Endothelial cell of umbilical vein (primary cell): ENCODE results near the gene SCN9A. TPM values are rescaled to one million over a fixed set of nuclear protein-coding genes. Genes with fewer than 3 reads are reported as not detected.

Experiments
- BruUV-seq: library from RNA; stranded (reverse); fragments of 400-500 nt; replicated peaks from 2 replicates; lab custom pipeline; 2021; lab: Mats Ljungman, UMichigan
- CTCF ChIA-PET: fragments of 300-600, 350-600 bp; sonication (Branson Sonifier 250); formaldehyde crosslinking; loops from one replicate; lab custom pipeline; 2021; ENCODE audit warnings: antibody characterized with exemption, inconsistent platforms; lab: Charles Lee
- POLR2A ChIA-PET: fragments of 300-600, 350-600 bp; sonication (Branson Sonifier 250); formaldehyde crosslinking; loops from one replicate; lab custom pipeline; 2021; ENCODE audit warnings: antibody characterized with exemption, inconsistent platforms; lab: Charles Lee
- DNase-seq: peaks from one replicate; pipeline ENCODE4 v3.0.0-alpha.2; 2011; ENCODE audit warnings: low read depth, low spot score
- FAIRE-seq: peaks from 2 replicates; lab custom pipeline; 2011; peaks lifted over from hg19 to GRCh38; lab: Jason Lieb, UNC
- H2AFZ ChIP-seq: 2 replicates; pipeline ENCODE4 v1.6.0; 2012; ENCODE audit warnings: low read depth, low read length, control low read depth, inconsistent platforms
- H3K27ac ChIP-seq: 2 replicates; pipeline ENCODE4 v1.5.1; 2011; ENCODE audit warnings: low read depth, mild to moderate bottlenecking, control low read depth, low read length, moderate library complexity; ENCODE audit not compliant: insufficient read depth
- H3K27me3 ChIP-seq, 2 experiments: 2 replicates each; pipeline versions ENCODE4 v1.6.0 to v1.6.1; 2011; ENCODE audit warnings: low read length in 2 of 2, mixed read lengths in 1 of 2; ENCODE audit not compliant: control insufficient read depth in 2 of 2, insufficient read depth in 2 of 2
- H3K36me3 ChIP-seq, 2 experiments: 2 replicates in 1 of 2; 3 replicates in 1 of 2; pipeline ENCODE4 v1.5.1; 2011; ENCODE audit warnings: low read length in 2 of 2, mild to moderate bottlenecking in 1 of 2, moderate library complexity in 1 of 2; ENCODE audit not compliant: control insufficient read depth in 2 of 2, insufficient read depth in 2 of 2; ENCODE audit errors: extremely low read depth in 1 of 2
- H3K4me1 ChIP-seq: 3 replicates; pipeline ENCODE4 v1.5.1; 2011; ENCODE audit warnings: mild to moderate bottlenecking, low read length; ENCODE audit not compliant: control insufficient read depth, insufficient read depth; ENCODE audit errors: extremely low read depth
- H3K4me2 ChIP-seq: 2 replicates; pipeline ENCODE4 v1.6.1; 2011; ENCODE audit warnings: low read length, control low read depth, mixed read lengths; ENCODE audit not compliant: insufficient read depth
- H3K4me3 ChIP-seq, 3 experiments: fragments of 200-600 bp in 1 of 3; sonication (generic), shearing (Covaris generic) in 1 of 3; replicated peaks in 1 of 3; 2 replicates each; pipeline ENCODE4 v1.5.1; 2011 to 2016; ENCODE audit warnings: control low read depth in 3 of 3, low read length in 3 of 3, mild to moderate bottlenecking in 2 of 3, inconsistent platforms in 1 of 3, low read depth in 1 of 3, moderate library complexity in 1 of 3; ENCODE audit not compliant: insufficient read depth in 1 of 3
- H3K79me2 ChIP-seq: 2 replicates; pipeline ENCODE4 v1.6.0; 2012; ENCODE audit warnings: low read length, inconsistent platforms; ENCODE audit not compliant: control insufficient read depth, insufficient read depth
- H3K9ac ChIP-seq: replicated peaks from 2 replicates; pipeline ENCODE3; 2011; ENCODE audit warnings: low read length, control low read depth; ENCODE audit not compliant: insufficient read depth; ENCODE audit errors: extremely low read depth
- H3K9me1 ChIP-seq: replicated peaks from 3 replicates; pipeline ENCODE4 v1.6.0; 2011; ENCODE audit warnings: mild to moderate bottlenecking, low read length; ENCODE audit not compliant: control insufficient read depth, insufficient read depth; ENCODE audit errors: extremely low read depth
- H3K9me3 ChIP-seq: replicated peaks from 2 replicates; pipeline ENCODE4 v1.5.1; 2012; ENCODE audit warnings: low read length, inconsistent platforms; ENCODE audit not compliant: control insufficient read depth, insufficient read depth
- H4K20me1 ChIP-seq: replicated peaks from 2 replicates; pipeline ENCODE3; 2011; ENCODE audit warnings: mild to moderate bottlenecking, low read length; ENCODE audit not compliant: control insufficient read depth, insufficient read depth; ENCODE audit errors: extremely low read depth
- CTCF ChIP-seq, 2 donors: IDR thresholded peaks; 1 replicate in 1 of 2; 2 replicates in 1 of 2; pipeline ENCODE4 v1.5.1; 2011; ENCODE audit warnings: low read length in 2 of 2, mild to moderate bottlenecking in 2 of 2, moderate library complexity in 2 of 2, control low read depth in 1 of 2, inconsistent platforms in 1 of 2, low read depth in 1 of 2; ENCODE audit not compliant: insufficient read depth in 1 of 2; ENCODE audit errors: extremely low read depth in 1 of 2
- EZH2 ChIP-seq: IDR thresholded peaks from 2 replicates; pipeline ENCODE4 v1.6.1; 2012; ENCODE audit warnings: borderline replicate concordance, low read depth, mild to moderate bottlenecking, moderate library complexity, low read length, inconsistent platforms; ENCODE audit not compliant: severe bottlenecking
- FOS ChIP-seq: IDR thresholded peaks from 2 replicates; pipeline ENCODE4 v1.6.1; 2011; ENCODE audit warnings: mild to moderate bottlenecking, low read length, moderate library complexity, borderline replicate concordance; ENCODE audit not compliant: insufficient read depth
- GATA2 ChIP-seq: IDR thresholded peaks from 2 replicates; pipeline ENCODE4 v1.7.0; 2011; ENCODE audit warnings: low read depth, mild to moderate bottlenecking, moderate library complexity, mixed read lengths, low read length; ENCODE audit not compliant: insufficient read length, insufficient read depth
- JUN ChIP-seq: IDR thresholded peaks from 2 replicates; pipeline ENCODE4 v1.6.1; 2011; ENCODE audit warnings: borderline replicate concordance, low read depth; ENCODE audit not compliant: insufficient read length, insufficient read depth
- MYC ChIP-seq: IDR thresholded peaks from one replicate; pipeline ENCODE4 v1.6.1; 2011; ENCODE audit warnings: mild to moderate bottlenecking, low read depth, low read length
- POLR2A ChIP-seq: IDR thresholded peaks from 2 replicates; pipeline ENCODE4 v1.6.1; 2012; ENCODE audit warnings: low read depth, mild to moderate bottlenecking, control low read depth, low read length
- POLR2AphosphoS5 ChIP-seq: IDR thresholded peaks from 2 replicates; pipeline ENCODE4 v1.6.1; 2012; ENCODE audit warnings: low read depth, mild to moderate bottlenecking, control low read depth, low read length, moderate library complexity; ENCODE audit not compliant: insufficient read depth
- dilution Hi-C: fragments of 300-500 bp; cut with MboI; formaldehyde crosslinking; loops from one replicate; pipeline ENCODE4 v1.15.0; 2019; ENCODE audit warnings: low sequenced_read_pairs; ENCODE audit not compliant: extremely low pct_ligation_motif_present
- intact Hi-C: fragments of 100-400 bp; cut with micrococcal nuclease; formaldehyde crosslinking; loops from one replicate; pipeline ENCODE4 v1.10.0; 2022
- polyA plus RNA-seq, 4 experiments: library from polyadenylated mRNA; depleted of rRNA in 3 of 4; stranded (reverse) in 3 of 4; unstranded in 1 of 4; fragments of >200 nt; gene quantifications; 2 replicates each; pipeline versions ENCODE4 v1.2.1 to v1.2.3, GENCODE V29; 2011 to 2012; ENCODE audit warnings: missing spikeins in 1 of 4
- total RNA-seq: library from RNA; stranded (reverse); gene quantifications from 2 replicates; pipeline ENCODE4 v1.2.3, GENCODE V29; 2021

Gene SCN9A
- total and polyA plus RNA-seq, 2 donors (not counting 3 experiments of a cell fraction or from before 2014, with no cell fraction given): 0.88 to 1.6 TPM

GRCh38 chr2:166307326-166307725 lies 68.4 kb downstream of the SCN9A start:
- Histone ChIP-seq H3K4me2 (no peak overlapping the region), H3K9me3 (no peaks in the 10 kb centered on the region), H3K27me3 (no peaks in the 10 kb centered on the region), H3K36me3 (no peaks in the 10 kb centered on the region), H3K4me1 (no peaks in the 10 kb centered on the region), H3K4me3 (no peak overlapping the region), H2AFZ (no peak overlapping the region), H4K20me1 (no peaks in the 10 kb centered on the region), H3K27ac (no peak overlapping the region), H3K9ac (no peak overlapping the region), H3K79me2 (no peaks in the 10 kb centered on the region), H3K9me1 (peaks cover 2% of the 10 kb centered on the region)
- no TSS peak for BruUV-seq
- POLR2A ChIA-PET: no interaction called here
- FAIRE-seq (no peak), DNase-seq (no peak)
- CTCF ChIA-PET: interaction anchor here (1.0 to 1.5 kb wide), 4 partner anchors 8 to 1104 kb away, joined by 3 to 5 read pairs (median 3); partner anchors contain the start of genes SCN1A and SCN3A
- intact Hi-C loops: no loop called here
- dilution Hi-C loops: no loop called here
- TF ChIP-seq JUN (no peak), POLR2AphosphoS5 (no peak), MYC (no peak), GATA2 (no peak), EZH2 (no peak), POLR2A (no peak), CTCF (IDR thresholded peaks at IDR 0.05; ENCODE audit: extremely low read depth in 1 of 2, insufficient read depth in 1 of 2, low read depth in 1 of 2, low read length in 2 of 2) (no peak), FOS (no peak)
